ENCODE data around the gene TSR3.

GRCh38 chr16:1348441-1348840, 3.2 kb downstream of the TSR3 start:
- TF ChIP-seq CTCF (IDR thresholded peaks at IDR 0.05; ENCODE audit: insufficient read depth, low read length, poor library complexity, severe bottlenecking) (no peak), EZH2phosphoT487 (conservative IDR thresholded peaks at IDR 0.05; ENCODE audit: low read length) (no peak)
